ENCODE results near the gene RPL36A.

The RPL36A gene

GRCh38 chrX:101390664-101391525, at the start of gene RPL36A:
RPL36A (plus strand) TSS chrX:101391011; CDS start chrX:101391044, 33 bp downstream.
- peak; percentile 94 to 95 for DNase-seq
- TF ChIP-seq GATA1 (IDR thresholded peaks at IDR 0.05; ENCODE audit: low read depth, low read length) (no peak), POLR2A (IDR thresholded peaks at IDR 0.05; ENCODE audit: low read length) (peak; percentile 99)

- TF ChIP-seq GATA1 (IDR thresholded peaks at IDR 0.05; ENCODE audit: low read depth, low read length) (no peak), POLR2A (IDR thresholded peaks at IDR 0.05; ENCODE audit: low read length) (no peak)
- DNase-seq = peak in 1 of 2 experiments; percentile 46
Observed at GRCh38 chrX:101347859-101348451, 42.9 kb upstream of the RPL36A start.

- TF ChIP-seq GATA1 (IDR thresholded peaks at IDR 0.05; ENCODE audit: low read depth, low read length) (no peak), POLR2A (IDR thresholded peaks at IDR 0.05; ENCODE audit: low read length) (peak; percentile 76)
- peak; percentile 81 to 84 for DNase-seq
Observed at GRCh38 chrX:101348452-101349192, 42.2 kb upstream of the RPL36A start, which contains the start of gene TIMM8A. TIMM8A (minus strand) TSS chrX:101348742; CDS start chrX:101348664, 78 bp downstream.

- DNase-seq = peak; percentile 58 to 61
- TF ChIP-seq POLR2A (IDR thresholded peaks at IDR 0.05; ENCODE audit: low read length) (no peak), GATA1 (IDR thresholded peaks at IDR 0.05; ENCODE audit: low read depth, low read length) (no peak)
Observed at GRCh38 chrX:101349193-101349562, 41.6 kb upstream of the RPL36A start.

- TF ChIP-seq POLR2A (IDR thresholded peaks at IDR 0.05; ENCODE audit: low read length) (no peak), GATA1 (IDR thresholded peaks at IDR 0.05; ENCODE audit: low read depth, low read length) (no peak)
- peak; percentile 32 to 35 for DNase-seq
Observed at GRCh38 chrX:101357166-101357795, 33.5 kb upstream of the RPL36A start.

- DNase-seq = no peak
- no peak for TF ChIP-seq POLR2A (IDR thresholded peaks at IDR 0.05; ENCODE audit: low read length)
- no peak for TF ChIP-seq GATA1 (IDR thresholded peaks at IDR 0.05; ENCODE audit: low read depth, low read length)
Observed at GRCh38 chrX:101359966-101360365, 30.8 kb upstream of the RPL36A start.

- TF ChIP-seq GATA1 (IDR thresholded peaks at IDR 0.05; ENCODE audit: low read depth, low read length) (no peak), POLR2A (IDR thresholded peaks at IDR 0.05; ENCODE audit: low read length) (peak; percentile 48)
Observed at GRCh38 chrX:101360390-101360789, 30.4 kb upstream of the RPL36A start.

GRCh38 chrX:101362116-101362515, 28.7 kb upstream of the RPL36A start:
- TF ChIP-seq POLR2A (IDR thresholded peaks at IDR 0.05; ENCODE audit: low read length) (no peak), GATA1 (IDR thresholded peaks at IDR 0.05; ENCODE audit: low read depth, low read length) (no peak)
- no peak for DNase-seq

More at GRCh38 chrX:101360390-101360789, 30.4 kb upstream of the RPL36A start:
- DNase-seq = peak; percentile 86 to 93

- TF ChIP-seq GATA1 (IDR thresholded peaks at IDR 0.05; ENCODE audit: low read depth, low read length) (no peak), POLR2A (IDR thresholded peaks at IDR 0.05; ENCODE audit: low read length) (no peak)
- peak; percentile 13 to 51 for DNase-seq
Observed at GRCh38 chrX:101362757-101363156, 28.1 kb upstream of the RPL36A start.

- DNase-seq = no peak
- TF ChIP-seq GATA1 (IDR thresholded peaks at IDR 0.05; ENCODE audit: low read depth, low read length) (no peak), POLR2A (IDR thresholded peaks at IDR 0.05; ENCODE audit: low read length) (no peak)
Observed at GRCh38 chrX:101365301-101365795, 25.5 kb upstream of the RPL36A start.

GRCh38 chrX:101368800-101369199, 22.0 kb upstream of the RPL36A start:
- DNase-seq = no peak
- no peak for TF ChIP-seq POLR2A (IDR thresholded peaks at IDR 0.05; ENCODE audit: low read length)
- TF ChIP-seq GATA1 (IDR thresholded peaks at IDR 0.05; ENCODE audit: low read depth, low read length) = no peak

- DNase-seq = no peak
- TF ChIP-seq GATA1 (IDR thresholded peaks at IDR 0.05; ENCODE audit: low read depth, low read length) = no peak
- TF ChIP-seq POLR2A (IDR thresholded peaks at IDR 0.05; ENCODE audit: low read length) = no peak
Observed at GRCh38 chrX:101369687-101370086, 21.1 kb upstream of the RPL36A start.

- no peak for DNase-seq
Observed at GRCh38 chrX:101370888-101371504, 19.8 kb upstream of the RPL36A start.

More at GRCh38 chrX:101370888-101371504, 19.8 kb upstream of the RPL36A start:
- TF ChIP-seq GATA1 (IDR thresholded peaks at IDR 0.05; ENCODE audit: low read depth, low read length) = no peak
- no peak for TF ChIP-seq POLR2A (IDR thresholded peaks at IDR 0.05; ENCODE audit: low read length)

Data from erythroblast (primary cell).